Heart left ventricle (tissue), 16 donors: Measurements from ENCODE around the gene DOCK8. TPM values are rescaled to one million over a fixed set of nuclear protein-coding genes. Genes with fewer than 3 reads are reported as not detected.

Experiments
- ATAC-seq, 4 donors: fragments of 200-7000 bp; cut with Tn5 transposase; one replicate each; pipeline ENCODE4 v1.9.1; 2020 to 2022; ENCODE audit warnings: moderate library complexity in 4 of 4, mild to moderate bottlenecking in 3 of 4, moderate number of reproducible peaks in 1 of 4
- DNase-seq, 5 donors: peaks; one replicate each; pipeline ENCODE4 v3.0.0-alpha.2; 2020
- H3K27ac ChIP-seq, 12 donors: fragments of 200-600 bp; sonication (generic) in 4 of 12; one replicate each; pipeline versions ENCODE4 v1.5.0 to v1.8.0; 2016 to 2022; ENCODE audit warnings: mild to moderate bottlenecking in 2 of 12
- H3K27me3 ChIP-seq, 9 donors: fragments of 200-600 bp; sonication (generic) in 2 of 9; one replicate each; pipeline versions ENCODE4 v1.5.1 to v1.8.0; 2016 to 2022; ENCODE audit warnings: mild to moderate bottlenecking in 3 of 9
- H3K36me3 ChIP-seq, 9 donors: fragments of 200-600 bp; sonication (generic) in 2 of 9; one replicate each; pipeline versions ENCODE4 v1.5.0 to v1.8.0; 2018 to 2022; ENCODE audit warnings: mild to moderate bottlenecking in 2 of 9
- H3K4me1 ChIP-seq, 12 donors: fragments of 200-600 bp; sonication (generic) in 4 of 12; one replicate each; pipeline versions ENCODE4 v1.5.0 to v1.8.0; 2016 to 2022; ENCODE audit warnings: mild to moderate bottlenecking in 3 of 12
- H3K4me3 ChIP-seq, 12 donors: fragments of 200-600 bp; sonication (generic) in 4 of 12; one replicate each; pipeline versions ENCODE4 v1.5.0 to v1.8.0; 2017 to 2022; ENCODE audit warnings: mild to moderate bottlenecking in 9 of 12, moderate library complexity in 4 of 12
- H3K9me3 ChIP-seq, 12 donors: fragments of 200-600 bp; sonication (generic) in 4 of 12; one replicate each; pipeline versions ENCODE4 v1.5.0 to v1.8.0; 2016 to 2022; ENCODE audit warnings: mild to moderate bottlenecking in 1 of 12
- POLR2A ChIP-seq, 2 donors: fragments of 450-650 bp; IDR thresholded peaks; one replicate each; pipeline ENCODE4 v1.6.1; 2017; ENCODE audit warnings: antibody characterized with exemption in 2 of 2, mild to moderate bottlenecking in 2 of 2, moderate library complexity in 2 of 2
- WGBS, 4 donors: extraction: QIAGEN DNeasy Blood & Tissue Kit in 2 of 4; methylation state at CpG; one replicate each; pipeline versions ENCODE4 v1.1.5 to v1.1.7; 2013 to 2018; 5-methylcytosine and 5-hydroxymethylcytosine counted together
- intact Hi-C, 10 donors: fragments of 100-400 bp; cut with DNase I; formaldehyde crosslinking; loops; one replicate each; pipeline versions ENCODE4 v1.11.1 to v1.14.2; 2022
- polyA plus RNA-seq, 2 donors: library from polyadenylated mRNA; stranded (reverse); fragments of 200-250 nt; gene quantifications; one replicate each; pipeline ENCODE4 v1.2.3, GENCODE V29; 2013
- total RNA-seq, 9 donors: library from RNA; depleted of rRNA in 2 of 9; stranded (reverse); fragments of >200 nt in 2 of 9; fragmentation: NEBNext Ultra II Directional in 3 of 9; extraction: Animal tissue kit (Norgen Biotek cat#: 25700) in 3 of 9; gene quantifications; one replicate each; pipeline versions ENCODE4 v1.1.0 to v1.2.4, GENCODE V29; 2016 to 2023
- TF ChIP-seq, protein P1 (sequence below), 12 donors: fragments of 200-600 bp; sonication (generic) in 4 of 12; IDR thresholded peaks; one replicate each; pipeline versions ENCODE4 v1.5.0 to v1.8.0; 2018 to 2022; ENCODE audit warnings: antibody characterized with exemption in 12 of 12, mild to moderate bottlenecking in 5 of 12
- donor health status: ischemic (EF 13 %, LVEDD 7.1; RV severe dilation, severe dysfunction).
- donor health status: healthy with polysubstance abuse.
- donor health status: DM: no; HTN: yes; CAD: no.
- donor health status: DM: no; HTN: no; CAD: no.
- donor health status: ischemic (EF 25% LVEDD 6.9; RV normal size, moderate dysfunction).
- donor health status: ischemic (EF 25% LVEDD 5.7; RV mildly dilated, moderate dysfunction).
- donor health status: healthy.
- donor health status: DM: yes; HTN: yes; CAD: no.
- donor health status: ischemic (EF 35%, LVEDD 5.7; RV mildly dilated, moderate dysfunction).
- donor health status: nonischemic (EF 11% LVEDD 7.7; RV severe dilation, severe dysfunction).
- donor health status: DM: yes; HTN: yes; CAD: no.
- donor health status: PGD.
- donor health status: ischemic (EF 29% LVEDD 5.4; RV normal size, mild dysfunction).
- donor health status: nonischemic (EF 23%, LVEDD 6.1; RV moderate dilation, normal function).

Gene DOCK8
- total and polyA plus RNA-seq, 11 donors = 1.2 to 36.1 (median 2.4) TPM

DNA sequence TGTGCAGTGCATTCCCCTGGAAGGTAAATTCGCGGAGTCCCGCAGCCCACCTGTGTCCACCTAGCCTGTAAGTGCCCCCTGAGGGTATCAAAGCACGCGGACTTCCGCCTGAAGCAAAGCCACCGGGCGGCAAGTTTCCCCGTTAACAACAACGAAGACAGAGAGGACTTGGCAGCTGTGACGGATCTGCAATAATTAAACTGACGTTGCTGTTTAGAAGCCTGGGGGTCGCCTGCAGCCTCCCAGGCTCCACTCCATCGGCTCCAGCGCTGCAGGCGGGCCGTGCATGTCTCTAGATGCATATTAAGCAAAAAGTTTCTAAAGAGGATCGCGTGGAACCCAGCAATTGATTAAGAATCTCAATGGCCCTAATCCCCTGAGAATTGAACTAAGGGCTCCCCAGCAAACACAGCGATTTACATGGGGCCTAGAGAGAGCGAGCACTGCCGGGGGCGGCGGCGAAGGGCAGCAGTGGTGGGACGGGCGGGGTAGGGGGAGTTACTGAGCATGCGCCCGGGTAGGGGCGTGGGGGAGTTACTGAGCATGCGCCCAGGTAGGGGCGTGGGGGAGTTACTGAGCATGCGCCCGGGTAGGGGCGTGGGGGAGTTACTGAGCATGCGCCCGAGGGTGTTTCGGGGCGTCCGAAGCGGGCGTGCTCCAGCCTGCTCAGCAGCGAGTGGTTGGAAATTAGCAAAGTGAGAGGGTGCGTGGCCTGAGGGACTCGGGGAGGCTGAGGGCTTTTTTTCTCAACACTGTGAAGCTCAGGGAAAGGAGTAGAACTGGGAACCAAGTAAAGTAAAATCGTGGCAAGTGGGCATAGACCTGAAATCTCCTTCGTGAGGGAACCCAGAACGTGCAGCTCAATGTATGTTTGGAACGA lies 255.2 kb downstream of the DOCK8 start:
- Histone ChIP-seq H3K27ac (peak overlapping the region in 11 of 12 donors; percentile 75 to 91 (median 83)), H3K27me3 (no peaks in the 10 kb centered on the region), H3K36me3 (peaks cover 0 to 12% (median 0%) of the 10 kb centered on the region in 9 donors), H3K4me3 (peak overlapping the region in 11 of 12 donors; percentile 43 to 76 (median 64)), H3K9me3 (no peaks in the 10 kb centered on the region), H3K4me1 (peaks cover 0 to 30% (median 11%) of the 10 kb centered on the region in 12 donors)
- peak in 1 of 2 donors; percentile 70 for TF ChIP-seq POLR2A (IDR thresholded peaks at IDR 0.05)
- TF ChIP-seq, protein P1, sequence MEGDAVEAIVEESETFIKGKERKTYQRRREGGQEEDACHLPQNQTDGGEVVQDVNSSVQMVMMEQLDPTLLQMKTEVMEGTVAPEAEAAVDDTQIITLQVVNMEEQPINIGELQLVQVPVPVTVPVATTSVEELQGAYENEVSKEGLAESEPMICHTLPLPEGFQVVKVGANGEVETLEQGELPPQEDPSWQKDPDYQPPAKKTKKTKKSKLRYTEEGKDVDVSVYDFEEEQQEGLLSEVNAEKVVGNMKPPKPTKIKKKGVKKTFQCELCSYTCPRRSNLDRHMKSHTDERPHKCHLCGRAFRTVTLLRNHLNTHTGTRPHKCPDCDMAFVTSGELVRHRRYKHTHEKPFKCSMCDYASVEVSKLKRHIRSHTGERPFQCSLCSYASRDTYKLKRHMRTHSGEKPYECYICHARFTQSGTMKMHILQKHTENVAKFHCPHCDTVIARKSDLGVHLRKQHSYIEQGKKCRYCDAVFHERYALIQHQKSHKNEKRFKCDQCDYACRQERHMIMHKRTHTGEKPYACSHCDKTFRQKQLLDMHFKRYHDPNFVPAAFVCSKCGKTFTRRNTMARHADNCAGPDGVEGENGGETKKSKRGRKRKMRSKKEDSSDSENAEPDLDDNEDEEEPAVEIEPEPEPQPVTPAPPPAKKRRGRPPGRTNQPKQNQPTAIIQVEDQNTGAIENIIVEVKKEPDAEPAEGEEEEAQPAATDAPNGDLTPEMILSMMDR (IDR thresholded peaks at IDR 0.05) = no peak
- 3% methylated on average over 48 to 49 of the region's 49 CpGs for WGBS, 4 donors
- ATAC-seq (peak; percentile 96 to 99 (median 98)), DNase-seq (peak; percentile 79 to 92 (median 91))
- intact Hi-C loops = loop anchor here in 3 of 10 donors (2.0 to 10.0 kb wide), 4 partner anchors 35 to 92 kb away; partner anchors contain the start of gene KANK1 (in 1 of the 3)

DNA sequence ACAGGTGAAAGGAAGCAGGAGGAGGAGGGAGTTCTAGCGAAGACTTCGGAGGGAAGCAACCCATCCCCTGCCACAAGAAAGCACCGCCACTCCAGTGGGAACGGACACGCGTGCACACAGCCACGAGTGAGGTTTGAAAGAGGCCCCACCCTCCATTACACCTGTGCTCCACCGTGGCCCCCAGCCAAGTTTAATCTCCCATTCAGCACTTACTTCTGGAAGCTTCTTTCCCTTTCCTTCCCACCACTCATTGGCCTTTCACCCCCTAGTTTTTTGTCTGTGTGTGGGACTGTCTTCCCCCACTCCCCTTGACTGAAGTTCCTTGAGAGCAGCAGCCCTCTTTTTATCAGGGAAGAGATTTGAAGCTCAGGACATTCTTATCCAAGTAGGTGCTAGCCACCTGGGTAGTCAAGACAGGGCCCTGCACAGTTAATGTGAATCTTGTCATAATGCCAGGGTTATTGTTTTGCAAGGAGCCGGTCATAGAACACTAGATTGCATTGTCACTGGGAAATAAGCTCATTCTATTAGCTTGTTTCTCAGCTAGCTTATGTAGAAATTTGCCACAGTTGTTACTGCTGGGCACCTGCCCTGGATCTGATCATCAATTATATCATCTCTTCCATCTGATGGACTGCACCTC lies 256.0 kb downstream of the DOCK8 start:
- H3K27ac ChIP-seq = peak overlapping the region in 11 of 12 donors; percentile 16 to 91 (median 78)
- no peaks in the 10 kb centered on the region for H3K27me3 ChIP-seq
- WGBS, 4 donors = 5 to 44% (median 21%) methylated on average over 9 of the region's 9 CpGs
- ATAC-seq = peak in 2 of 4 donors; percentile 3 to 11
- peaks cover 0 to 4% (median 0%) of the 10 kb centered on the region in 9 donors for H3K36me3 ChIP-seq
- DNase-seq = peak in 4 of 5 donors; percentile 8 to 47 (median 31)
- peak overlapping the region in 11 of 12 donors; percentile 43 to 76 (median 64) for H3K4me3 ChIP-seq
- TF ChIP-seq, protein P1 (IDR thresholded peaks at IDR 0.05) = no peak
- TF ChIP-seq POLR2A (IDR thresholded peaks at IDR 0.05) = no peak
- H3K4me1 ChIP-seq = peaks cover 0 to 30% (median 11%) of the 10 kb centered on the region in 12 donors
- intact Hi-C loops = loop anchor here in 3 of 10 donors (2.0 to 10.0 kb wide), 4 partner anchors 34 to 92 kb away; partner anchors contain the start of gene KANK1 (in 1 of the 3)
- H3K9me3 ChIP-seq = no peaks in the 10 kb centered on the region

DNA sequence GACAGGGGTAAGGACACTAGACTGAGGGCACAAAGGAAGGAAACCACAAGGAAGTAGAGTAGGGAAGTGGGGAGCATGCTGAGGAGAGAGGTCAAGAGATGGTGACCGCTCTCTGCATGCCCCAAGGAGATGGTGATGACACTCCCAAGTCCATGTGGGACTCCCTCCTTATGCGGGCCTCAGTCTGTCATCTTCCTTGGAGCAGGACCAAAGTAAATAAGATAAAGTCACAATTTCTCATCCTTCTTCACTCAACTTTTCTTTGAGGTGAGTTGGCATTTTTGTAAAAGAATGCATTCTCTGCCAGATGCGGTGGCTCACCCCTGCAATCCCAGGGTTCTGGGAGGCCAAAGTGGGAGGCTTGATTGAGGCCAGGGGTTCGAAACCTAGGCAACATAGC lies 256.7 kb downstream of the DOCK8 start:
- DNase-seq = no peak
- Histone ChIP-seq H3K27ac (no peak overlapping the region), H3K9me3 (no peaks in the 10 kb centered on the region), H3K27me3 (no peaks in the 10 kb centered on the region), H3K36me3 (no peaks in the 10 kb centered on the region), H3K4me1 (peaks cover 0 to 30% (median 11%) of the 10 kb centered on the region in 12 donors), H3K4me3 (no peak overlapping the region)
- intact Hi-C loops = loop anchor here in 3 of 10 donors (2.0 to 10.0 kb wide), 4 partner anchors 33 to 91 kb away; partner anchors contain the start of gene KANK1 (in 1 of the 3)
- no peak for ATAC-seq
- TF ChIP-seq, protein P1 (IDR thresholded peaks at IDR 0.05) = no peak
- no peak for TF ChIP-seq POLR2A (IDR thresholded peaks at IDR 0.05)
- WGBS, 4 donors = 77 to 85% (median 81%) methylated on average over 4 of the region's 4 CpGs
